GM18502 (cell line): Measurements from ENCODE around the gene TBCA.
"Not testable (repeated sequence)": the region's sequence is repeated elsewhere in the genome, so short reads cannot be mapped to it uniquely, and the experiment has no call there.

ENCODE experiments used
- ATAC-seq: cut with Tn5 transposase; IDR thresholded peaks from one replicate; pipeline ENCODE4 v1.9.1; 2021; ENCODE audit warnings: mild to moderate bottlenecking; ENCODE audit not compliant: unreplicated experiment, poor library complexity

The TBCA gene

DNA sequence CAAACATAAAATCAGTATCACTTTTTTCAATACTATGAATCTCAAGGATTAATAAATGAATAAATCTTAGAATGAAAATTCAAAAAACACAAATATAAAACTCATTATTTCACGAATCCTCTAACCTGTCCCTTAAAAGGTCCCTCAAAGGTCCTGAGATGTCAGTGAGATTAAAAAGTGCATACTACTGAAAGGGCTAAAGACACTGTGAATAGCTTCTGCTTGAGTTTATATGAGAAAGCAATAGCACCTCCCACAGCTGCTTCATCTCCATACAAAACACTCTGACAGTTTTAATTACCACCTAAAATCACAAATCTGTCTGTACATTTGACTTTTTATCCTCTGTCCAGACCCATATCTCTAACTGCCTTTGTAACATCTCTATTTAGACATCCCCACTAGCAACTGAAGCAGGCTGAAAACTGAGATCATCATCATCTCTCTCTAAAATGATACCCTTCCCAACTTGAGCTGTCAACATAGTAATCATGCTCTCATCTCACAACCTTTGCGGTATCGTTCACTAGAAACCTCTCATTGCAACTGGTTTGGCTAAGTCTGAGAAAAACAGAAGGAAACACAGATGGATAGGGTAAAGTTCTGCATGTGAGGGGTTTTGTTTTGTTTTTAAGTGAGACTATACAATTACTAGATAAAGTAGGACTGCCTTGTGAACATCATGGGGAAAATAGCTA is 56.3 kb downstream of the TBCA start:
- ATAC-seq: no peak

DNA sequence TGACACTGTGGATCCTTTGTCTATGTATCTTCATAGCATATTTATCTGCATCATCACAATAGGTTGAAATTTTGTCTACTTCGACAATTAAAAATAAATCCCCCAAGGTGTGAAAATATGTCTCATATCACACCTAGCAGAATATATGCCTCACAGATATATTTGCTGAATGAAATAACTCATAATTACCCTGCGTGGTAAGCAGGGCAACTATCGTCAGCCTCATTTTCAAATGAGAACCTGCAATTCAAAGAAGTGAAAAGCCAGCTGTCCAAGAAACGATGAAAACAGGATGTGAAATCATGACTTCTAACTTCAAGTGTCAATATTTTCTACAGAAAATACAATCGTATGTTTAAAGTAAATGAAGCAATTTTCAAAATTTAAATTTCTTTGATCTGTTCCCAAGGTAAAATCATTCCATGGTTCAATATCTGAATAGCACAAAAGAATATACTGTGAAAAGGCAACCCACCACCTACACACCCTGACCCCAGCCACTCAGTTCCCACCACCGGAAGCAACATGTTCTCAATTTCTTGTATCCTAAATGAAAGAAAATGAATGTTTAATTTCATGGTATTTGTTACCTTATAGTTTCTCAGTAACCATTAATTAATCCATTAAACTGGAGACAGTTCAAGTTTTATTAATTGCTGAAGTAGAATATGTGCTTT is 57.1 kb downstream of the TBCA start:
- peak; percentile 82 for ATAC-seq

DNA sequence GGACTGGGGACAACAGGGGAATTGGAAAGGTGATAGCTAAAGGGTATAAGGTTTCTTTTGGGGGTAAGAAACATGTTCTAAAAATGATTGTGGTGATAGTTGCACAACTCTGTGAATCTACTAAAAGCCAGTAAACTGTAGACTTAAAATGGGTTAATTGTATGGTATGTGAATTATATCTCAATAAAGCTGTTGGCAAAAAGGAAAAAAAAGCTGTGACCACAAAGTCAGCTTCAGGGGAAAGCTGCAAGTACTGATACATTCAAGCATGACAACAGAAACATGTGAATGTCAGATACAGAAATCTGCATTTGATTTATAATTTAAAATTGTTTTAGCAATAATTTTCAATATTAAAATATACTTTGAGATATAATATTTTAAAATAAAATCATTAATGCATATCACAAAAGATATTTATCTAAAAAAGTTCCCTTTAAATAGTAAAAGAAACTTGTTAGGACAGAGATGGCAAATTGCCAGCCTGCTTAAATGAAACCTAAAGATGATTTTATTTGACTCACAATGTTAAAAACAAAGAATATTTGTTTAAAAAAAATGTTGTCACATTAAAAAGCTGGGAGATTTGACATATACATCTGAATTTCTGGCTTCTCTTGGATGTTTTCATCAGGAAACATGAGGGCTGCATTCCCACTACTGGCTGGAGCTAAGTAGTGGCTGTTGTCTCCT is 66.0 kb downstream of the TBCA start:
- ATAC-seq: no peak

DNA sequence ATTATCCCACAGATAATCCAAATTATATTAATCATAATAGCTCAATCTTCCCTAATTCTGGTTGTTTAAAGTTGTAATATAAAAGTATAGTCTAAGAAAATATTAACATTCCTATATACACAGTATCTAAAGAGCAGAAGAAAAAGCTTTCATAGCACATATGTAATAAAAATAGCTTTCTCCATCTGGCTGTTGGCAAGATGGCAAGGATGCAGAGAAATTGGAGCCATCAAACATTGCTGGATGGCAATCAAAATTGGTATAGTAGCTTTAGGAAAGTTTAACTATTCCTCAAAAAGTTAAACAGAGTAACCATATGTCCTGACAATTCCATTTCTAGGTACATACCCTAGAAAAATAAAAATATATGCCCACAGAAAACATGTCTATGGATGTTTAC is 66.8 kb downstream of the TBCA start:
- ATAC-seq: no peak

DNA sequence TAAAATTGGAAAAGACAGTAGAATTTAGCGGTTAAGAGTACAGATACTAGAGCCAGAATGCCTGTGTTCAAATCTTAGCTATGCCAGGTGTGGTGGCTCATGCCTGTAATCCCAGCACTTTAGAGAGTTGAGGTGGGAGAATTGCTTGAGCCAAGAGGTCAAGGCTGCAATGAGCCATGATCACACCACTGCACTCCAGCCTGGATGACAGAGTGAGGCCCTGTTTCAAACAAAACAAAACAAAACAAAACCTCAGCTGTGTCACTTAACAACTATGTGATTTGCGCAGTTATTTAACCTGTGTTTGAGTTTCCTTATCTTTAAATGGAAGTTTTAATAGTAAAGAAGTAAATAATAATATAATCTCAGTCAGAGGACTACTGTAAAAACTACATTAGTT is 68.3 kb downstream of the TBCA start:
- ATAC-seq: no peak

DNA sequence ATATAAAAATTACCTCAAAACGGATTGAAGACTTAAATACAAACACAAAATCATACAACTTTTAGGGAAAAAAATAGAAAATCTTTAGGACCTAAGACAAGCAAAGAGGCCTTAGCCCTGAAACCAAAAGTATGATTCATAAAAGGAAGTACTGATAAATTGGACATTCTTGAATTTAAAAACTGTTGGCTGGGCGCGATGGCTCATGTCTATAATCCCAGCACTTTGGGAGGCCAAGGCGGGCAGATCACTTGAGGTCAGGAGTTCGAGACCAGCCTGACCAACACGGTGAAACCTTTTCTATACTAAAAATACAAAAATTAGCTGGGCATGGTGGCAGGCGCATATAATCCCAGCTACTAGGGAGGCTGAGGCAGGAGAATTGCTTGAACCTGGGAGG is 76.6 kb downstream of the TBCA start:
- not testable (repeated sequence) for ATAC-seq

DNA sequence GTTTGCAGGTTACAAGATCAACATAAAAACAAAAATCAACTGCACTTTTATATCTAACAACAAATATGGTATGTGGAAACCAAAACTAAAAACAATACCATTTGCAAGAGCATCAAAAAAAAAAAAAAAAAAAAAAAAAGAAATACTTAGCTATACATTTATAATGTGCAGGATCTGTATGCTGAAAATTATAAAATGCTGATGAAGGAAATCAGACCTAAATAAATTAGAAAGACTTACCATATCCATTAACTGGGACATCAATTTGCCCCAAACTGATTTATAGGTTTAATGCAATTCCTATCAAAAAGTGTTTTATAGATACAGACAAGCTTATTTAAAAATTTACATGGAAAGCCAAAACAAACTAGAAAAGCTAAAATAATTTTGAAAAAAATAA is 77.2 kb downstream of the TBCA start:
- no peak for ATAC-seq

DNA sequence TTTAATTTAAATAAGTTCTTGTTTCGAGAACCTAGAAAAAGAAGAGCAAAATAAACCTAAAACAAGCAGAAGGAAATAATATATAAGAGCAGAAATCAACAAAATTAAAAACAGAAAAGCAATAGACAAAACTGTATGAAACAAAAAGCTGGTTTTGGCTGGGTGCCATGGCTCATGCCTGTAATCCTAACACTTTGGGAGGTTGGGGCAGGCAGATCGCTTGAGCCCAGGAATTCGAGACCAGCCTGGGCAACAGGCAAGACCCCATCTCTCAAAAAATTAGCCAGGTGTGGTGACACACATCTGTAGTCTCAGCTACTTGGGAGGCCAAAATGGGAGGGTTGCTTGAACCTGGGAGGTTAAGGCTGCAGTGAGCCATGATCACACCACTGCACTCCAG is 78.4 kb downstream of the TBCA start:
- ATAC-seq: no peak

DNA sequence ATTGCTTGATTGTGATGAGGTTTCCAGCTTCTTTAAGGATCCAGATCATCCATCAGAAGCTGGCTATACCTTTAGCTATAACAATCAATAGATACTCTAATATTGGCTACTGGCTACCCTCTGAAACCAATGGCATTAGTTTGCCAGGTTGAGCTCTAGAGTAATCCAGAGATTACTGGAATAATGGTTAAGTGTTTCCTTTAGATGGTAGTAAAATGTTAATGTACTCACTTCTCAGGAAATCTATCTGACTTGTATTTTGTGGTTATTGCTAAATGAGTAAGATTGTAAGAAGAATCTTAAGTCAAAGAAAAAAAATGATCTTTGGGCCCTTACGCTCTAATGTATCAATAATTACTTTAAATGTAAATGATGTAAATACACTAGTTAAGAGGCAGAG is 80.0 kb downstream of the TBCA start:
- ATAC-seq: no peak

DNA sequence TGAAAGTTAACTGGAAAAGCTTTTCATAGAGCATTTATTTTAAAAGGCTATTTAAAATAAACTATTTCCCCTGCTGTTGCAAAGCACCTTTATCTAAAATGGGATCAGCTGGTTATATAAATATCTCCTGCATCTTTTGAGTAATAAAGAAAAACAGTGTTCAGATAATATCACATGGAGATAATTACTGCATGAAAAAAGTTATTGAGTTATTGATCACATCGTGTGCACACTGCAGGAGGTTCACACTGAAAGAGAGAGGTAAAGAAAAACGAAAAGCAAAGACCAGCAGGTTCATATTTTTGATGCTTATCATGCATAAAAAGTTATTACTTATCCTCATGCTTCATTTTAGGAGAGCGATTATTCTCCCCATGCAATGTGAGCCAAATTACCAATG is 82.2 kb downstream of the TBCA start:
- ATAC-seq: no peak

DNA sequence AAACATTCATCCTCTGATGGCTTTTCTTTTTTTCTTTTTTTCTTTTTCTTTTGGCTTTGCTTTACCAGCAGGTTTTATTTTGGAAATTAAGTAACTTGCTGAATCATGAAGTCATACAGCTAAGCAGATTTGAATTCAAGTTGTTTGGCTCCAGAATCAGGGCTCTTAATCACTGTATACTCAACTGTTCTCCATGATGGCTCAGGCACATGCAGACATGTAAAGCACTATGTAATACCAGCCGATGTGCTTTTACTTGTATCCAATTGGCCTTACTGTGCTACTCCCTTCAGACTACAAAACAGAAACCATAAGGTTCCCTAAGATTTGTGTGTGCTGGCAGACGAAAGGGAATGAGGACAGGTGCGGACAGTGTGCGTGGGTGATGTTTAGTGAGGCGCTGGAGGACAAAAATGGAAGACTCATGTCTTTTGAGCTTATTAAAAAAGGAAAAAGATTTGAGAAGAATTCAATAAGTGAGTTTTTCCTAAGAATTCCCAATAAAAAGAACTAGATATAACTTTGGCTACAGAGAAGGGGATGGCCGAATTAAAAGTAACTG is 92.9 kb downstream of the TBCA start:
- ATAC-seq: no peak

DNA sequence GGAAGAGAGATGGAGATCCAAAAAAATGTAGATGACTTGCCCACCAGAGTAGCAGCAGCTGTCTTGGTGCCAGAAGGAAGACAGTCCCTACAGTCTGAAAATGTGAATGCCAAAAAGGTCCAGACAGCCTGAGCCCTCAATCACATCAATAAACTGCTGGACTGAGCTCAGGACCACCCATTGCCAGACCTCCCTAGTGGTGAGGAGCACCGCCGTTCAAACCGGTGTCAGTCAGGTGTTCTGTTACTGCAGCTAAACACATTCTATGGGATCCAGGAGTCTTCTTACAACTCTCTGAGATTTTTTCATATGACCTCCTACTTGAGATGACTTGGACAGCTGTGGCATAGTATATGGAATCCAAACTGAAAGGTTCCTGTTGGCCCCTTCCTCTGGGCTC is 105.6 kb downstream of the TBCA start:
- ATAC-seq: no peak

DNA sequence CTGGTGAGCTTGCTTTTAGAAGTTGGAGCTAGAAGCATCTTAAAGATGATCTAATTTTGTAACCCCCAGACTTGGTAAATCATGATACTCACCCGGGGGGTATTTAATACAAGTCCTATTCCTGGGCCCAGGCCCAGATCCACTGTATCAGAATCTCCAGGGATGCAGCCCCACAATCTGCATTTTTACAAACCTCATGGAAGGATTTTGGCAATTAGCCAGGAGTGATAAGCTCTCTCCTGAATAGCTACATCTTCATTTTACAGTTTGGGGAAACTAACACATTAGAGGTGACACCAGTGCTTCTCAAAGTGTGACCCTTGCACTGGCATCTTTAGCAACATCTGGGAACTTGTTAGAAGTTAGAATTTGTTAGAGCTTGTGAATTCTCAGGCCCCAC is 106.5 kb downstream of the TBCA start:
- ATAC-seq: no peak

DNA sequence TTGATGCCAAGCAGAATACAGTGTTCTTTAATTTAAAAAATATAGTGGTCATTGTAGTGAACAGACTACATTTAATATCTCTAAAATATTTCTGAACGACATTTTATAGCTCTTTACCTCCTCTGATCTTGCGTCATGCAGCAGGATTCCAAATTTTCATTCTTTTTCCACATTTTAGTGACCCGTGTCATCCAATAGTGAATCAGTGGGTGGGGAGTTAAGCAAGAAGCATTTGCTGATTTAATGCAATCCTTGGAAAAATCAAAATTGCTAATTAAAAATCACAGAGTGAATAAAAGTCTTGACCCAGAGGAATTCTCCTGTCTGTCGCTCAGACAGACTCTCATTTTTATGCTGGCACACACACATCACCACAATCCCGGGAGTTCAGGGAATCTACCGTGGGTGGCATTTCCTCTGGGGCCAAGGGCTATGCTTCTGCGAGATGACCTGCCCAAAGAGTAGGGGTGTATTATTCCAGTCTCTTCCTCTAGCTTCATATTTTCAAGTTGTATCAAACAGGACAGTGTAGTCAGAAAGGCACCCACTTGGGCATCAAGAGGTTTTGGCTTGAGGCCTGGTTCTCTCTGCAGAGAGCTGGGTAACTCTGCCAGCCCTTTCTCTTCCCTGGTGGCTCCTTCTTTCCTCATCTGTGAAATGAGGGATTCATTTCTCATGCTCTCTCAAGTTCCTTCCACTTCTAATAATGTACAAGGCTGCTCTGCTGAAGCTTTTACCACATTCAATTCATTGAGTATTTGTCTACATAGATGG is 112.9 kb downstream of the TBCA start:
- ATAC-seq: no peak

DNA sequence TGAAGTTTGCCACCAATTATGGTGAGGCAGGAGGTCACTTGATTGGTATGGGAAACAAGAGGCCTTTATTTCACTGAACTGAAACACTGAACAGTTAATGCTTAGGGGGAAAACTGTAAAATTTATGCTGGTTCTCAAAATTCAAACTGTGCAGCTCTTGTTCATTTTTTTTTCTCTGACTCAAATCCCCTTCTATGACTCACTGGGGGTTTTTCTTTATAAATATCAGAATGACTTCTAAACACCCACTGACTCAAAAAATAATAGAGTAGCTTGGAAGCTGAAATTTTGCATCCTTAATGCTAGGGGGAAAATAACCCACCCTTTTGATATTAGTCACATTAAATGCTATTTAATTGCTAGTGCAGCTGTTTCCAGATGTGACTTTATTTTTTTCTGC is 113.5 kb downstream of the TBCA start:
- no peak for ATAC-seq

DNA sequence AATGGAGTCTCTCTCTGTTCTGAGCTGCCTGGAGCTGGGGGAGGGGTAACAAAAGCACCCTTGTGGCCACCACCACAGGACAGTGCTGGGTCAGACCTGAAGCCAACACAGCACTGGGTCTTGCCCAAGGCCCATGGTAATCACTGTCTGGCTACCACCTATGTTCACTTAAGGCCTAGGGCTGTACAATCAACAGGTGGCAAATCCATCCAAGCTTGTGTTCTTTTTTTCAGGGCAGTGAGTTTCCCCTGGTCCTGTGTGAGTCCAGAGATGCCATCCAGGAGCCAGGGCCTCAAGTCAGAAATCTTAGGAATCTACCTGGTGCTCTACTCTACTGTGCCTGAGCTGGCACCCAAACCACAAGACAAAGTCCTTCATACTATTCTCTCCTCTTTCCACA is 117.5 kb downstream of the TBCA start:
- ATAC-seq: no peak

DNA sequence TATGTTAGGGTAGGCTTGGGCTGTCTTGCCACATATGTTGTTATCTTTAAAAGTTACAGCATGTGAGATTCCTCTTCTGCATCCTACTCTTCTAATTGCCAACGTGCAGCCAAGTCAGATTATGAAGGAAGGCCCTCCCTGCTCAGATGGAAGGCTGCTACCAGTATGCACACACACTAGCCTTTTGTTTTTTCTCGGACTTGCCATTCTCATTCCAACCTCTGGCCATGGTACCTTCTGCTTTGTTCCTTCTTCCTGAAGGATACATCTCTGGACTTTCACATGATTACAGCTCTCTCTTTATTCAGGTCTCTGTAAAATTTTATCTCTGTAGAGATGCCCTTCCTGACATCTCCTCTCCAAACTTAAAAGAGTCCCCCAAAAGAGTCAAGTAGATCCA is 124.8 kb downstream of the TBCA start:
- no peak for ATAC-seq

DNA sequence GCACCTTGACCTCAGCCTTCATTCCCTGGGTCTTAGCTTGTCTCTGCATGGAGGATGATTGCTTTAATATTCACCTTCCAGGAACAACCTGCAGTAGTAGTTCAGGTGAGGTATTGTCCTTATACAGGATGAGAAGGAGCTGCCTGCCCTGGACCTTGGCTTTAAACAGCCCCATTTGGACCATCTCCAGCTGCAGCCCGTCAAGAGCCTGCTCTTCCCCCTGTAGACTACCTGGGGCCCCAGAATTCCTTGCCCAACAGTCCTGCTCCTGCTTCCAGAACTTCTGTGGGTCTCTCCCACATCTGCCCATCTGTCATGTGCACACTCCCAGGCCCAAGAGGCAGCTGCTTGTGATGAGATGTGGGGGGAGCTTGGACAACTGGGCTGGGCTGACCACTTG is 125.5 kb downstream of the TBCA start:
- ATAC-seq: no peak

DNA sequence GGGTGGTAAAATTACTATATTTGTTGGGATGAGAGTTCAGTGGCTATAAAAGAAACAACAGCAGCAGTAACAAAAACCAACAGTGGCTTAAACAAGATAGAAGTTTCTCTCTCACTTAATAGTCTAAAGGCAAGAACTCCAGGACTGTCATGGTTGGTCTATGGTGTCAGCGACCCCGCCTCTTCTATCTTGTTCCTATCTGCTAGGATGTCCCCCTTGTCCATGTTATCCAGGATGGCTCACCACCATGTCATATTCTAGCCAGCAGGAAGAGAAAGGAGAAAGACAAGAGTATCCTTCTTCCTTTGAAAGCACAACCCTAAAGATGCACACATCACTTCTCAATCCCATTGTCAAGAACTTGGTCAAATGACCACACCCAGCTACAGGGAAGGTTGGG is 126.4 kb downstream of the TBCA start:
- no peak for ATAC-seq

DNA sequence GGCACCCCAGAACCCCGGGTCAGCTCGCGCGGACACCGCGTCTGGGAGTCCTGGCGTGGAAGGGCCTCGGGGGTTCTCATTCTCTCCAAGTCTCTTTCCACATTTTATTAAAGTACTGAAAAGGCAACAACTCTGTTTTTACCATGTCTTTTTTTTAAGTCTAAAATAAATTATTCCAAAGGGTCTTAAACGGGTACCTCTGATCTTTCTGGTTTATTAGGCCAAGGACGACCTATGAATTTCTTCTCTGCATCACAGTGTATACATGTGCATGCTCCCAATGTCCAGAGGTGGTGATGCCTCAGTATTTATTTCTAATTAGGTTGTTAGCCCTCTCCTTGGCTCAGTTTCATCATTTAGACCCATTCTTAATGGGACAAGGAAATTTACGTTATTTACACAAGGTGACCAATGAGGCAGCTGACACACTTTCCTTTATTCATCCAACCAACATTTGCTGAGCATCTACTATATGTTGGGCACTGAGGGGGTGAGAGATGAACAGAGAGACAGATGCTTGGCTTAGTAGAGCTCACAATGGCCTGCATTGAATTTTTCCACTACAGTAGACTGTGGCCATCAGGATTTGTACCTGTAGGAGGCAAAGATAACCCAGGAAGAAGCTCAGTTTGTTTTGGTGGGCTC is 130.0 kb downstream of the TBCA start:
- no peak for ATAC-seq
